Raji (cell line): Measurements from ENCODE around the gene SMAD6.

Source experiments
- POLR2A ChIP-seq: IDR thresholded peaks from 2 replicates; pipeline ENCODE4 v1.6.1; 2011; ENCODE audit warnings: low read depth, low read length, control low read depth; ENCODE audit not compliant: insufficient read depth

The SMAD6 gene

DNA sequence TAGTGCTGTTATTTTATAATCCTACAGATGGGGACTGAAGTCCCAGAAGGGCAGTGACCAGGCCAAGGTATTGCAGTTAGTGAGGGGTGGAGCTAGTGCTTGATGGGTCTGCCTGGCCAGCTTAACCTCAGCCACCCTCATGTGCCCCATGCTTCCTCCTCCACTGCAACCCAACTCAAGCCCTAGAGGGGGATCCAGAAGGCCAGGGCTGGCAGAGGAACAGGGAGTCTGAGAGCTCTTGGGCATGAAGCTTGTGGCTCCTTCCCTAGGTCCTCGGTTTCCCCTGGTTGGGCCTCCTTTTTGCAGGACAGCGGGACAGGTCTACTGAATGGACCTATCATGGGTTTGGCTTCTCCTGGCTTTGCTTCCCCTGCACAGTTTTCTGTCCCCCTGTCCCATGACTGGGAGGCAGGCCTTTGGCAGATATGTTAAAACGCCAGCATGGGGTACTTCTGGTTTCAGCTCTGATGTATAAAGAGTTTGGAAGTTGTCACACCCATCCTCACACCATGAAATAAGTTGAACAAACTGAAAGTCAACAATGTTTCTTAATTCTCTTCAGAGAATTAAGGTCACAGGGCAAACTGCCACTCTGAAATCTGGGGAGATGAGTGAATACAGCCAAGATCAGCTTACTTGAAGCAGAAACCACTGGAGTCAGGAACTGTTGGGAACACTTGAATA, 103.3 kb downstream of the SMAD6 start:
- TF ChIP-seq POLR2A, result no peak

DNA sequence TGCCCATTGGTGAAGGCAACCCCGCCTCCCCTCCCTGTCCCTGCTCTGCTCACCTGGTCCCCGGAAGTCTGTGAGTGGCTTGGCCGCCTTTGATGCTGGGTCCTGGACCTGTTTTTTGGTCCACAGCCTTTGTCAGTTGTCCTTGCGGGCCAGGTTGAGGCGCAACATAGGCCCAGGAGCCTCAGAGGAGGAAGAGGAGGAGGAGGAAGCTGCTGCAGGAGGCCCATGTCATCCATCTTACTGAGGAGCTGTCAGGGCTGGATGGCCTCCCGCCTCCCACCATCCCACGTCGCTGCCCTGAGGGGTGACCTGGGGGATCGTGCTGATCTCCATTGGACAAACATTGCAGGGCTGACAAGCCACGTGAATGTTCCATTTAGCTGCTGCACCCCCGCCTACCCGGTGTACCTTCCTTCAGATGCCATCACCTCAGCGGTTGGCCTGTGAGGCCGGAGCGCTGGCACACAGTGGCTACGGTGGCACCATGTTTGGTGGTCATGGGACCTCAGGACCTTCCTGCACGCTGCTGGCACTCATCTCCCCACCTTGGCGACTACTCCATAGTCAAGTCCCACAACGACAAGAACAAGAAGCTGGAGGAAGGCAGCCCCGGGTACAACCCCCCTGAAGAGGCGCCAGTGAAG, 106.3 kb downstream of the SMAD6 start:
- TF ChIP-seq POLR2A, result no peak

GRCh38 chr15:66809664-66810063, 107.6 kb downstream of the SMAD6 start:
- TF ChIP-seq POLR2A, result no peak

GRCh38 chr15:66815318-66815717, 113.3 kb downstream of the SMAD6 start:
- TF ChIP-seq POLR2A, result no peak

DNA sequence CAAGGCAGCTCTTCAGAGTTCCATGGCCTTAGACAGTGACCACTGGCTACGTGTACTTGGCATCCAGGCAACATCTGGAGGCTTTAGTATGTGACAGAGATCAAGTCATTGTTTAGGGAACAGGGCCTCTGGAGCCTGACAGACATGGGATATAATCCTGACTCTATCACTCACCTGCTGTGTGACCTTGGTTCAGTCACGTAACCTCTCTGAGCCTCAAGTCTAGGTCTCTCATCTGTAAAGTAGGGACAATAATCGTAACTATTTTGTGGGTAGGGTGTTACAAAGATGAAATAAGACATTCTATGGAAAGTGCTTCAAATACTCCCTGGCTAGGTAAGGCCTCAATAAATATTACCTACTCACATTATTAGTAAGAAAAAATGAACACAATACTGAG, 114.2 kb downstream of the SMAD6 start:
- no peak for TF ChIP-seq POLR2A

DNA sequence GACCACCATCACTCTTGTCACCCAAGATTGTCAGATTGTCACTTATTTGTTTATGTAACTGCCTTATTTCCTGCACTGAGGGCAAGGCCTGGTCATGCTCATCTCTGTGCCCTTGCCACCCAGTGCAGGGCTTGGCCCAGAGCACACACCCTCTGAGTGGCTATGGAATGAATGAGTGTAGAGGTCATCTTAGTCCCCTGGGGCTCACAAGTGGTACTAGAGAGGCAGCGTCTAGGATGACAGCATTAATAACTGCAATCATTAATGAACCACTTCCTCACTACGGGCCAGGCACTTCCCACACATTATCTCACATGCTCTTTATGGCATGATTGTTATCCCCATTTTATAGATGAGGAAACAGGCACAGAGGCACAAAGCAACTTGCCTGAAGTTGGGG, 117.0 kb downstream of the SMAD6 start:
- TF ChIP-seq POLR2A, result no peak

DNA sequence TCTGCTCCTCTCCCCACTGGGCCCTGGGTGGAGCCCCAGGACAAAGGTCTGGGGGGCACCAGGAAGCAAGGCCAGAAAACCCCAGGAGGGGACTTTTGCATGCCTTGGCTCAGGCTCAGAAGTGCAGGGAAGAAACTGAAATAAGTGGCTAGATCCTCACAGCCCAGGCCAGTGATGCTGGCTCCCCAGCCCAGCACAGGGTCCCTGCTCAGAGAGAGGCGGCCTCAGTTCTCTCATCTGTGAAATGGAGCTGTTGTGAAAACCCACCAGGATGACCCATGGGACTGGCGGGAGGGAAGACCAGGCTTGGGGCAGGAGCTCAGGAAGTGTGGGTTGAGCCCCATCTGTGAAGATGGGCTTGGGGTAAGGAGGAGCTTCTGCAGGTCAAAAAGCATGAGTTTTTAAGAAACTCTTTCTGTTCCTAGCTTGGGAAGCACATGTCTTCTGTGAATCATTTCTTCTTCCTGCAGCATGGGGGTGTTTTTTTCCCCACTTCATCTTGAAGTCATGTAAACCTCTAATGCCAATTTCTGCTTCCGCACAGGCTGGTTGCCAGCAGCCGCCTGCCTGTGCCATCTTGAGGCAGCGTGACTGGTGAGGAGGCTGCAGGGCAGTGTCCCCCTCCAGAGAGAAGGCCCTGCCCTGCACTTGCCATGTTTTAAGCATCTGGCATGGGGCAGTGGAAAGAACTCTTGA, 118.6 kb downstream of the SMAD6 start:
- no peak for TF ChIP-seq POLR2A

GRCh38 chr15:66821307-66821706, 119.3 kb downstream of the SMAD6 start:
- TF ChIP-seq POLR2A, result no peak

DNA sequence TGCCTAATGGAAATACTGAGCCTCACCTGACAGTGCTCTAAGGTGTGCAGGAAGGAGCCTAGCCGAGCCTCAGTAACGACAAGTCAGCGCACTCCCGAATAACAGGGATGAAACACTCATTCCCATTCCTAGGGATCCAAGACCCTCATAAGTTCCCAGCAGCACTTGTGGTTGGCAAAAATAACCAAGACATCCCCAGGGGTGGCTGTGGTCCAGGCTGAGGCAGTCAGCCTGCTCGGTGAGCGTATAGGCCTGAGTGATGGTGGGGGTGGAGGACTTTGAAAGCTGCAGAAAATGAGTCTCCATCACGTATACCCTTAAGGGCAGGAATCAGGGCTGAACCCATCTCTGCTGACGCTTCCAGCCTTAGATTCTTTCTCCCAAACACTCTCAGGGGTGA, 120.1 kb downstream of the SMAD6 start:
- TF ChIP-seq POLR2A, result no peak

DNA sequence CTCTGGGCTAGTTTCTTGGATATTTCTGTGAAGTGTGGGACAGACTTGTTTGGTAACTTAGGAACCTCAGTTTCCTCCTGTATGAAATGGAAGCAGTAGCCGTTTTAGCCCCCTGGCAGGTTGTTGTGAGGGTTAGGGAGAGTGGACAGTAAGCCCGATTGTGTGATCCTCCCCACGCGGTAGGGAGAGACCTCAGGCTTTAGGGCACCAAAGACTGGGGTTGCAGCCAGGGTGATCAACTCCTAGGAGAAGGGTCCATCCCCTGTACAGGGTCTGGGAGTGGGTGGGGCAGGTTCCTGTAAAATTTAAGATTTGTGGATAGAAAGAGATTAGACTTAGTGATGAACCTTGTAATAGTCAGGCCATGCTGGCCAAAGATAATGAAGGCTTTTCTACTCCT, 120.5 kb downstream of the SMAD6 start:
- TF ChIP-seq POLR2A, result no peak

- TF ChIP-seq POLR2A, result no peak
These were observed 121.6 kb downstream of the SMAD6 start for GRCh38 chr15:66823601-66824000.

GRCh38 chr15:66824424-66824823, 122.4 kb downstream of the SMAD6 start:
- TF ChIP-seq POLR2A, result no peak

DNA sequence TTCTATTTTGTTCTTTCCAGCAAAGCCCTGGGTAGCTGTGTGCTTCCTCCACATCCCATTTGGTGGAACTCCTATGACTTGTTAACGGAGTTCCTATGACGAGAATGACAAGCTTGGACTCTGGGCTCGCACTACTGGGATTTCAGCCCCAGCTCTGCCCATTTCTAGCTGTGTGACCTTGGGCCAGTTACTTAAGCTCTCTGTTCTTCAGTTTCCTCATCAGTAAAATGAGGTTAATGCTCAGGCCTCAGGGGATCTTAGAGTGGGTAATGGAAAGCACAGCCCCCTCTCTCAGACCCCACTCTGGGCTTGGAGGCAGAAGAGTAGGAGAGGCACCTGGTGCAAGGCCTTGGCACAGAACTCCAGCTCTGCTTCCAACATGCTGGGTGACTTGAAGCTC, 123.1 kb downstream of the SMAD6 start:
- no peak for TF ChIP-seq POLR2A

- no peak for TF ChIP-seq POLR2A
These were observed 123.7 kb downstream of the SMAD6 start for GRCh38 chr15:66825731-66826130.

GRCh38 chr15:66826507-66826906, 124.5 kb downstream of the SMAD6 start:
- no peak for TF ChIP-seq POLR2A

DNA sequence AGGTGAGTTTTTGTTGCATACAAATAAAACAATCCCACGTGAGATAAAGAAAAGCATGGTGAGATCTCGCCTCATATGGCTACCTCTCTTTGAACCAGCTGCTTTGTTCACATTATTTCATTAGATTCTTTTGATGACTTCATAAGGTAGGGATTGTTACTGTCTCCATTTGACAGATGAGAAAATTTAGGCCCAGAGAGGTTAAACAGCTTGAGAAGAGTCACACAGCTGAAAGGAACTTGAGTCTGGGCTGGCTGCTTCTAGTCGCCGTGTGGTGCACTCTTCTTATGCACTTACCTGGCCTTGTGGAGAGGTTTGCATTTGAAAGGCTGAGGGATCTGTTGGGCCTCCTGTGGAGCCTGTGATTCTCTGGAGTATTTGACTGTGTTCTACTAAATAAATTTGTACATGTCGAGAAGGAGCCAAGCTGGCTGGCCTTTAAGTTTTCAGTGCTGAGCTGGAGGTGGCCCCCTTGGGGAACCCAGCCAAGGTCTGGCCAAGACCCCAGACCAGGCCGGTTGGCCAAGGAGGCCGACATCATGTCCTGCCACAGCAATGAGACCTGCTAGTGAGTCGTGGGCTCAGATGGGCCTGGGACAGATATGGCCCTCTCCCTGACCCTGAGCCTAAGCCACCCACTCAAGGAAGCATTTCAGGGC, 125.1 kb downstream of the SMAD6 start:
- no peak for TF ChIP-seq POLR2A
